Activated CD4-positive, alpha-beta T cell treated with anti-CD3 and anti-CD28 coated beads, Interleukin-2, amount 50 U/mL, for 4 hours (primary cell): ENCODE results near the gene TCP11.

Source experiments
- DNase-seq, 2 experiments: peaks; one replicate each; pipeline ENCODE4 v3.0.0-alpha.2; 2020

The TCP11 gene

DNA sequence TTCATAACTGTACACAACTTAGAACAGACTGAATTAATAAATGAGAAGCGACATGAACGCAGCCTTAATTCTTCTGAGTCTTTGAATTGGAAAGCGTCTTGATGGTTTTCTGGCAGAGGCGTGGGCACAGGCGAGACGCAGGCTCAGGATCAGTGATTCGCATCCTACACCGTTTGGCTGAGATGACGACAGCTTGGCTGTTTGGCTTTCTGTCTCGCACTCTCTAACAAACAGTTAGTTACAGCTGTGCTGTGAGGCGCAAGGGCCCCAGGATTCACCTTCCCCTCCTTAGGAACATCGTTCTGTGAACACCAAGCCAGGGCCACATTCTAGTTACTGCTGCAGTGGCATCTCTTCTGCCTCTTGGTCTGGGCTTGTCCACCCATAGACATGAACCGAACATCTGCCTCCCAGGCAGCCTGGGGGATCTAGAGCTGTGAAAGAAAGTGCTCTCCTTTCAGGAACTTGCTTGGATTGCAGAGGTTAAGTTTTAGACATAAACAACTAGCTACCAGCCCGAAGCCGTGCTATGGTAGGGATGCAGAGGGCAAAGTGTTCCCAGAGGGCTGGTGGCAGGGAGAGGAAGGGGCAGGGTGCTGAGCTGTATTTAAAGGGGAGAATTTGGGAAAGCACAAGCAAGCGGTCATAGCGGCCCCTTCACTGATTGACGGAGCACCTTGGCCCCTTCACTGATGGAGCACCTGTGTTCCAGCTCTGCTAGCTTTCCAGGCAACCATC is 49.6 kb downstream of the TCP11 start:
- no peak for DNase-seq

GRCh38 chr6:35090734-35091133 is 50.4 kb downstream of the TCP11 start:
- DNase-seq, result no peak

DNA sequence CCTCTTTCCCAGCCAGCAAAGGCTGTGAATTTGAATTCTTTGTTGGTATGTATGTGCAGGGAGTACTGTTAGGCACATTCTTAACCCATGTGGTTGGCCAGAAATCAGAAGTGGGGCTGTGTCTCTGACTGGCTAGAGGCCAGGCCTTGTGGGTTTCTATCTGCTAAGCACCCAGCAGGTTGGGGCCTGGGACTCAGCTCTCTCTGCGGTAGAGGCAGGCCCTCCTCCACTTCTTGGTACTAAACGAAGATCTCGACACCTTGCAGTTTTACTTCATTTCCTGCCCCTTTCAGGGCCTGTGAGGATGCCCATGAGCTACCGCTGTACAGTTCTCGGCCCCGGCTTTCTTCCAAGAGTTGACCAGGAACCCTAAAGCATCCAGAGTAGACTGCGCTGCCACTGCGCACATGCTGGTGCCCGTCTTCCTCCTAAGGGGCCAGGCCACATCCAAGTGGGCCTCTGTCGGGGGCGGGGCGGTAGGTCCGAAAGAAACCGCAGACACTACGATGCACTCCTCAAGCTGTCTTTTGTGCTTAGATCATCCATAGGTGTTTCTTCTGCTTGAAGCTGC is 51.1 kb downstream of the TCP11 start:
- DNase-seq, result no peak

- DNase-seq, result no peak
Measured at GRCh38 chr6:35089216-35089934, 51.8 kb downstream of the TCP11 start.

- no peak for DNase-seq
Measured at GRCh38 chr6:35088281-35089215, 52.6 kb downstream of the TCP11 start.

- no peak for DNase-seq
Measured at GRCh38 chr6:35087361-35088280, 53.5 kb downstream of the TCP11 start.

GRCh38 chr6:35086636-35087360 is 54.3 kb downstream of the TCP11 start:
- no peak for DNase-seq

GRCh38 chr6:35086282-35086632 is 54.9 kb downstream of the TCP11 start:
- DNase-seq, result no peak

DNA sequence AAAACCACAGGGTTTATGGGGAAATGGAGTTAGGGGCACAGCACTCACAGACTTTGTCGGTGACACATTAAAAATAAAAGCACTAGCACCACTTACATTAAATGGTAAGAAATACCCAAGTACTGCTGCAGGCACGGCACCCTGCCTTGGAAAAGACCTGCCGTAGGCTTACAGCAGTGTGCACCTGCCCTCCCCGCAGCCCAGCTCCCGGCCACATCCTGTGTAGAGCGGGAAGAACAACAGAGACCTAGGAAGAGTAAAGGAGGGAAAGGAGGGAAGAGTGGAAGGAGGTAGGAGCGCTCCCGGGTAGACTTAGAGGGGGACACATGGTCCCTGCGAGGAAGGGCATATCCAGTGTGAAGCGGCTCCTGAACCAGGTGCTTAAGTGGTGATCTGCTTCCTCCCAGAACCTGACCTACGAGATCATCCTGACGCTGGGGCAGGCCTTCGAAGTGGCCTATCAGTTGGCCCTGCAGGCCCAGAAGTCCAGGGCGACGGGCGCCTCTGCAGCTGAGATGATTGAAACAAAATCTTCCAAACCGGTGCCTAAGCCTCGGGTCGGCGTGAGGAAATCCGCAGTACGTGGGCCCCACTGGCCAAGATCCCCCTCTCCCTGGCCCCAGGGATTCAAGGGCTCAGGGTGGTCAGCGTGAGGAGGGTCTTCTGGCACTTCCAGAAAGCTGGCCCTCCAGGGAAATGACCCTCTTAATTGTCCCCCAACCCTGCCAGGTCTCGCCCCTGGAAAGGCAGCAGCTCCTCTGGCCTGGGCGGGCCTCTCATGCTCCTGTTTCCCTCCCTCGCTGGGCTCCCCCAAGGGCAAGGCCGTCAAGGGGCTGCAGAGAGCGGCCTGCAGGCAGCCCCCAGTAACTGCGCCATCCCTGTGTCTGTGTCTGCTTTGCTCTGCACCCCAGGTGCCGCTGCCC is 55.5 kb downstream of the TCP11 start:
- no peak for DNase-seq

DNA sequence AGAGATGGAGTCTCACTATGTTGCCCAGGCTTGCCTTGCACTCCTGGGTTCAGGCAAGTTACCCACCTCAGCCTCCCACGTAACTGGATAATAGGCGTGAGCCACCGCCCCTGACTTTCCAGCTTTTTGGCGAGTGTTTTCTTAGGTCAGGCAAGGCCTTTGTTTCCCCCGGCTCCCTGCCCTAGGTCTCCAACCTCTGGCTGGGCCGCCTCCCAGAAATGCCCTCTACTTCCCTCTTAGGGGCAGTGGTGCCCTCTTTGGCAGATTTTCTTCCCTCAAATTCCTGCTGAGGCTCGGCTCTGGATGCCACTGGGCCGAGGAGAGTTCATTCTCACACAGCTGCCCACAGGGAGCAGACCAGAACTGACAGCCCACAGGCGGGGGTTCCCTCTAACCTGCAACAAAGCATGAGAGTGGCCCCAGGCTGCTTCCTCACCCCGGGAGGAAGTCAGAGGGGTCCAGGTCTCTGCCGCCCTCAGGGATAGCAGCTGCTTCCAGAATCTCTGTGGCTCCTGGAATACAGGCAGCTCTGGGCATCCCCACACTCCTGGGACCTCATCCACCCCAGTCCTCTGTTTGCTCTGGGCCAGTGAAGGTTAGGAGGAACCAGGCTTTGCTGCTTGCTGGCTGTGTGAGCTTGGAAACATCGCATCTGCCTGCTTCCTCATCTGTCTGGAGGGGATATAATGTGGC is 56.5 kb downstream of the TCP11 start:
- DNase-seq, result no peak

- DNase-seq, result no peak
Measured at GRCh38 chr6:35084041-35084491, 57.1 kb downstream of the TCP11 start.

DNA sequence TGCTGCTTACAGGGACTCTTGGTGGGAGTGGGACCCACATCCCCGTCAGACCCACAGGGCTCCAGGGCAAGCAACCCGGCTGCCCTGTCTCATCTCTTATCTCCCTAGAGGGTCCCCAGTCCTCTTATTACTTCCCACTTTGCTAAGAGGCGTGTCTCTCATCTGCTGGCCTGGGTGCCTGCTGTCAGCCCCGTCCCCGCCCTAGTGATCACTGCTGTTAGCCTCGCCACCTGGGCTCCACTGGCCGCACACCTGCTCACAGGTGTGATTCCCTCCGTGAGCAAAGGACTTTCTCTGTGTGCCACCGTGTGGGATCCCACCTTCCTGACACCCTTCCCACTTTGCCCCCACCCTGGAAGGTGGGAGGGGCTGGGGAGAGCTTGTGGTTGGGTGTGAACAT is 57.6 kb downstream of the TCP11 start:
- no peak for DNase-seq

GRCh38 chr6:35082733-35083403 is 58.3 kb downstream of the TCP11 start:
- DNase-seq, result no peak

- DNase-seq, result no peak
Measured at GRCh38 chr6:35082046-35082732, 59.0 kb downstream of the TCP11 start.

GRCh38 chr6:35081426-35081851 is 59.7 kb downstream of the TCP11 start:
- no peak for DNase-seq

DNA sequence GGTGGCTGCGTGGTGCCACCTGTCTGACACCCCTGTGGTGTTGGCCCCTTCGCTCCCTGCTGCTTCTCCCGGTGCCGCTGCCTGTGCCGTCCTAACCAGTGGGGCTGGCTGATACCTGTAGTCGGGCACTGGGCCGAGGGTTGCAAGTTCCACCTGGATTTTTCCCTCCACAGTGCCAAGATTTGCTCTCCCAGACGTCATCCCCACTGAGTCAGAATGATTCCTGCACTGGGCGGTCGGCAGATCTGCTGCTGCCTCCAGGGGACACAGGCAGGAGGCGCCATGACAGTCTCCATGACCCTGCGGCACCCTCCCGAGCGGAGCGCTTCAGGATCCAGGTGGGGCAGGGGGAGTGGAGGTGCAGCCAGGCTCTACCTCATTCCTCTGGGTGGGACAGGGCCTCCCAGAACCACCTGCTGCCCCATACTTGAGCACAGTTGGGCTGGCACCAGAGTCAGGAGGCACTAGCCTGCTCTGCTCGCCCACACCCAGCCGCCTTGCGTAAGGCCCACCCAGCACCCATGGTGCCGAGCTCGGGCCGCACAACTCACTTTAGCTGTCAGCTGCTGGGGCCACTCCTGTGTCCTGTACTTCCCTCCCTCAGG is 60.2 kb downstream of the TCP11 start:
- no peak for DNase-seq

DNA sequence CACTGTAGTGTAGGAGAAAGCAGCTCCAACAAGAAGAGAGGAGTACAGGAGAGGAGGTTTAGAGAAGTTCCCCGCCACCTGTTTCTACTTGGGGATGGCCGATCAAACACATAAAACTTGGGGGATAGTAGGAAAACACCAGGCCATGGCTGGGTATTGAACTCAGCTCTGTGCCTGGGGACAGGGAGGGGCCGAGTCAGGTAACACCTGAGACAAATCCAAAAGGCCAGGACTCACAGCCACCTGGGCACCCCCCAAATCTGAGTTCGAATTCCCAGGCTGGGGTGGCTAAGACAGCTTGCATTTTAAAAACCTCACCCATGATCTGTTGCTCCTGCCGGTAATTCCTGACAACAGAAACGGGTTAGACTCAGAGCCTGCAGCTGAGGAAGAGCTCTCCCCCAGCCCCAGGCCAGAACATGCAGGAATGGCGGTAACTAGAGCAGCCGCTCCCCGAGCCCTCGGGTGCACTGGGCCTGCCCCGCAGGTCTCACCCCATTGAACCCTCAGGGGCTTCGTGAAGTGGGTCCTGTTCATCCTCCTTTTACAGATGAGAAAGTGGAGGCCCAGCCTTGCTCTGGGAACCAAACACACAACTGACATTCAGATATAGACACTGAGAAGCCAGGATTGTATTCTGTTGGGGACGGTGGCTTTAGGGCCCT is 61.0 kb downstream of the TCP11 start:
- no peak for DNase-seq
